Activated CD4-positive, alpha-beta T cell treated with anti-CD3 and anti-CD28 coated beads, Interleukin-2, amount 50 U/mL, for 1 hour (primary cell): ENCODE data around the gene YIPF1.
"Not testable (repeated sequence)": the region's sequence is repeated elsewhere in the genome, so short reads cannot be mapped to it uniquely, and the experiment has no call there.

Experiments used
- DNase-seq: peaks from one replicate; pipeline ENCODE4 v3.0.0-alpha.2; 2020

YIPF1 gene

DNA sequence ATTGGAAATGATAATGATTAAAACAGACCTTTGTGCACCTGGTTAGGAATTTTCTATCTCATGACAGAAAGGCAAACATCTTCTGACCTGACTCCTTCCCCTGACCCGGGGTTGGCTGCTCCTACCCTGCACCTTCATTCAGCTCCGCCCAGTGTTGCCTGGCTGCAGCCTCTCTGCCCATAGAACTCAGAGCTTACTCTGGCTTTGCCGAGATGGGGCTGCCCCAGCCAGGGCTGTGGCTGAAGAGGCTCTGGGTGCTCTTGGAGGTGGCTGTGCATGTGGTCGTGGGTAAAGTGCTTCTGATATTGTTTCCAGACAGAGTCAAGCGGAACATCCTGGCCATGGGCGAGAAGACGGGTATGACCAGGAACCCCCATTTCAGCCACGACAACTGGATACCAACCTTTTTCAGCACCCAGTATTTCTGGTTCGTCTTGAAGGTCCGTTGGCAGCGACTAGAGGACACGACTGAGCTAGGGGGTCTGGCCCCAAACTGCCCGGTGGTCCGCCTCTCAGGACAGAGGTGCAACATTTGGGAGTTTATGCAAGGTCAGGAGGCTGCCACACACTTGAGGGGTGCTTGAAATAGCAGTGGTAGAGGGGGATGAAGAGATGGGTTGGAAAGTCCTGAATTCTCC lies 4.5 kb upstream of the YIPF1 start, which contains the start of gene DIO1:
Gene DIO1, plus strand, starts transcription at position 189 of the 638 bp plus-strand sequence. Its CDS starts 24 bp downstream, at position 213.
- DNase-seq, result no peak

DNA sequence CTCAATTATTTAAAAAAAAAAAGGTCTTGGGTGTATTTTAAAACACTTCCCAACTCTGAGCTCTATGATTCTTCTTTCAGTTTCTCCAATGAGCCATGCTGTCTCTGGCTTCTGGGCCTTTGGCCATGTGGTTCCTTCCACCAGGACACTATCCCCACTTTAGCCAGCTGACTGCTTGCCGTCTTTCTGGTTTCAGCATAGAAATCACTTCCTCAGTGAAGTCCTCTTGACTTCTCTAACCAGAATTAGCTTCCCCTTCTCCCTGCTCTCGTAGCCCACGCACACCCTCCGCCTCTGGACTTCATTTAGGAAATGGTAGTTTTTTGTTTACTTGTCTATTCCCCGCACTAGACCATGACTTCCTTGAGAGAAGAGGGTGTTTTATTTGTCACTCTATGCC lies 3.3 kb upstream of the YIPF1 start:
- DNase-seq, result no peak

DNA sequence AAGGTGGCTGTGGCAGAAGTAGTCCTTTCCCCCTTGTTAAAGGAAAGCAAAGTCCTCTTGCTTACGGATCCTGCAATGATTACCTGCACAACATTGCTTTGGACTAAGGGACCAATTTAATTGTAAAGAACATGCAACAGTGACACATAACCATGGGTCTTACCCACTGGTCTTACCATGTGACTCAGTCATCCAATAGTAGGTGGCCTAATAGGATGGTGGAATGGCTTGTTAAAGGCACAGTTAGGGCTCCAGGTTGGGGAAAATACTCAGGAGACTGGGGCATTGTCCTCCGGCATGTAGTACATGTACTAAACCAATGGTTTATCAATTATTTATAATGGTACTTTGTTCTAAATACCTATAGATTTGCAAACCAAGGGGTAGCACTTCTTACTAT lies 2.1 kb upstream of the YIPF1 start:
- DNase-seq, result no peak

DNA sequence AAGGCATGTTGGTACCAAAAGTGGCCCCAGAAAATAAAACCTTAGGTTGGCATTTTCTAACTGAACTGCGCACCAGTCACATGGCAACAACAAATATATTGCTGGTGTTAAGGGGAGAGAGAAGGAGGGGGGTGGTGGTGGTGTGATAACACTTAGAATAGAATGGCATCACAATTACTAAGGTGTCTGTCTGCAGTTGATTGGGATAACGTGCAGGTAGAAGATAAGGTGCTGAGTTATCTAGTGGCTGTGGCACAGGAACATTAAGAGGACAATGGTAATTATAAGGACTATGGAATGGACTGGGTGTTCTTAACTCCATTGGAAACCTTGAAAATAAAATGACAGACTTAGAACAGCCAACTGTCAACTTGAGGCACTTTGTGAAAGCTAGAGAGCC lies 1.4 kb upstream of the YIPF1 start:
- no peak for DNase-seq

DNA sequence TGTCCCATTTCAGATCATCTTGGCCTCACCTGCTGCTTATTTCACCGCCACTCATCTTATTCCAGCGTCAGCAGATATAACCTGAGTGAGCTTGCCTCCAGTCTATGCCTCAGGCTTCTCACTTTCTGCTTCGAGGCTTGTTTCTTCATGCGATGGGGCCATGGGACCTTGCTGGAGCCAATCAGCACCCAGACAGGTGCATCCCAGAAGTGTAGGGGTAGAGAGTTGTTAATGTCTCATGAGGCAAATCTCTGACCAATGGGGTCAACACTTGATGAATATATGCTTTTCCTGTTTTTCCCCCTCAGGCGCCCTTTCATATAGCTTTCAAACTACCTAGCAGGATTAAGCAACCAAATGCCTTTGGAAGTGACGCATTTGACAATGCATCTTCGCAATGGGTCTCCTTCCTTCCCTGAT lies 935 bp upstream of the YIPF1 start:
- DNase-seq, result no peak

DNA sequence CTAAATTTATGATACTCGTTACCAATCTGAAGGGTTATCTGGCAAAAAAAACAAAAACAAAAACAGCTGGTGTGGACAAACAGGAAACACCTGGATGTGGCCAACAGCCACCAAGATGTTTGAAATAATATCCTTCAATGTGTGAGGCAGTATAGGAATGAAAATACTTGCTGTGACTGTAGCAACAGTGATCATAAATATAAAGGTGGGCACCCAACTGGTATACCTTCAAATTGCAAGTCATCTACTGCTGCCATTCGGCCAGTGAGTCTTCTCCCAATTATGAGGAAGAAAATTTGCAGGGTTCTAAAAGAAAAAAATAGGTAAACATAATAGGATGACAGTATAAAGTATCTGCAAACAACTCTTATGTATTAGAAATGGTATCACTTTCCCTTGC lies 916 bp downstream of the YIPF1 start:
- DNase-seq, result no peak

DNA sequence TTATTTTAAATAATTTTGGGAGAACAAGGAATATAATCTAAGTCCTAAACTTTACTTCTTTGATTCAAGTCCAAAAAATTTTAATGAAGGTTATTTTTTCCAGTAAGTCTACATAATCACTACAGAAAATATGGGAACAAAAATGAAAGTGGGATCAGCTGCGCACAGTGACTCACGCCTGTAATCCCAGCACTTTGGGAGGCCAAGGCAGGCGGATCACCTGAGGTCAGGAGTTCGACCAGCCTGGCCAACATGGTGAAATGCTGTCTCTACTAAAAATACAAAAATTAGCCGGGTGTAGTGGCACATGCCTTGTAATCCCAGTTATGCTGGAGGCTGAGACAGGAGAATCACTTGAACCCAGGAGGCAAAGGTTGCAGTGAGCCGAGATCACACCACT lies 6.0 kb downstream of the YIPF1 start:
- DNase-seq, result not testable (repeated sequence)

DNA sequence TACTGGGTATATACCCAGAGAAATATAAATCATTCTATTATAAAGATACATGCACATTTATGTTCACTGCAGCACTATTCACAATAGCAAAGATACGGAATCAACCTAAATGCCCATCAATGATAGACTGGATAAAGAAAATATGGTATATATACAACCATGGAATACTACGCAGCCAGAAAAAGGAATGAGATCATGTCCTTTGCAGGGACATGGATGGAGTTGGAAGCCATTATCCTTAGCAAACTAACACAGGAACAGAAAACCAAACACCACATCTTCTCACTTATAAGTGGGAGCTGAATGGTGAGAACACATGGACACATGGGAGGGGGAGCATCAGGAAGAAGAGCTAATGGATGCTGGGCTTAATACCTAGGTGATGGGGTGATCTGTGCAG lies 7.7 kb downstream of the YIPF1 start:
- DNase-seq, result not testable (repeated sequence)

DNA sequence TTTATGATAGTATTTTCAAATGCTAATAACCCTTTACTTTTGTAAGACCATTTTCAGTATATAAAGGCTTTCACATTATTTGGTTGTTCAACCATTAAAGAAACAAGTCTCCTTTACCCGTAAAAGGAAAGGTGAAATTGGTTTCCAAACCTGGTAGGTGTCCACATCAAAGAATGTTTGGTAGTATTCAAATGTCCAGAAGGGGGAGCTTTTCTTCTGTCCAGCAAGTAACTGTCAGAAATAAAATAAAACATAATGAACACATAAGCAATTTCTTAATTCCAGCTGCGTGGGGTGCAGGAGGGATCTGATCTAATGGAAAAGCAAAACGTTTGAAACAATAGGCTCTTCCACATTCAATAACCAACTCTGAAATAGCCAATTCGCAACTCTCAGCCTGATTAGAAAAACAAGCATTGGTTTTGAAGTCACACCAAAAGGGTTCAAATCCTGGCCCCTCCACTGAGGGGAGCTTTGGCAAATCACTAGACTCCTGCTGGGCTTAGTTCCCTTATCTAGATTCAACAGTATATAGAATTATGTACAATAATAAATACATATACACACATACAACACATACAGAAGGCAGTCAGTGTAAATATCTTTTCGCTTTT lies 11.0 kb downstream of the YIPF1 start:
- DNase-seq, result no peak

DNA sequence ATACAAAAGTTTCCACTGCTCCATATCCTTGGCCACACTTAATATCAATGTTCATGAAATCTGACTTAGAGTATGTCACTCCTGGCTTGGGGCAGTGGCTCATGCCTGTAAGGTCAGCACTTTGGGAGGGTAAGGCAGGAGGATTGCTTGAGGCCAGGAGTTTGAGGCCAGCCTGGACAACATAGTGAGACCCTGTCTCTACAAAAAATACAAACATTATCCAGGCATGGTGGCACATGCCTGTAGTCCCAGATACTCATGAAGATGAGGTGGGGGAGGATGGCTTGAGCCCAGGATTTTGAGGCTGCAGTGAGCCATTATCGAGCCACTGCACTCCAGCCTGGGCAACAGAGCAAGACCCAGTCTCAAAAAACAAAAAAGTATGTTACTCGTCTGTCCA lies 14.4 kb downstream of the YIPF1 start:
- DNase-seq, result not testable (repeated sequence)

DNA sequence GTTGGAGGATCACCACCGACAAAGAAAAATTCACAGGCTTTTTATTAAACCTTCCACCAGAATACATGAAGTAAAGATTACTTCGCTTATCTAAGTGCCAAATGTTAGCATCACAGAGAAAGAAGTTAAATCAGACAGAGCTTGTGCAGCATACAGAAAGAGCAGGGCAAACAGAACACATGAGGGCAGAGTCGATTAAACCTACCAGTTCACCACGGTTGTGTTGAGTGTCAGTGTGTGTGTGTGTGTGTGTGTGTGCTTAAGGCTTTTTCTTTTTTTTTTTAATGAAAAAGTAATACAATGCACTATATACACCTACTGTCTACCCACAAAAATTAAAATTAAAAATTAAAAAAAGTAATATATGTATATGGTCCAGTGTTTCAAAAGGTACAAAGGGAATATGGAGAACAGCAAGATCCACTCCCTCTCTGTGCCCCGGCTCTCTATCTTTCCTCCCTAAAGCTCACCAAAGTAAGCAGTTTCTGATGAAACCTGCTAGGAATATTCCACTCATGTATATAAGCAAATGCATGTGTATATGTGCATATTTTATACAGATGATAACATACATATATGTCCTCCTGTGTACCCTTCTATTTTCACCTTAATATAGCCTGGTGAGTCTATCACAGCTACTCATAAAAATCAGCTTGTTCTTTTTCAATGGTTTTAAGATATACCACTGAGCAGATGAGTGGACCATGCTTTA lies 17.7 kb downstream of the YIPF1 start:
- no peak for DNase-seq

DNA sequence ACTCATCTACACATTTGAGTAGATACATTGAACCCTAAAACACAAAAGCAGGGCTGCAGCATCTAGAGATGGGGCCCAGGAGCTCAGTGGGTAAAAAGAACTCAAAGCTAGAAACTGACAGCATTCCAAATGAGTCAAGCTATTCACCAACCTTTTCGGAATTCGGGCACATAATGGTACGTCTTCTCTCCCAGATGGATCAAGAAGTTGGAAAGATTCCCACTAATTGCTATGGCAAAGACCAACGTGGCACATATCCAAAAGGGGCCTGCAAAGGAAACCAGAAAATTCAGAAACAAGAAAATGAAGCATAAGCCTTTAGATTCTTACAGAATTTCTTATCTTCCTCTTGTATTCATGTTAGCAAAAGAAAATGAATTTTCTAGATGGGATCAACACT lies 18.4 kb downstream of the YIPF1 start:
- DNase-seq, result no peak

DNA sequence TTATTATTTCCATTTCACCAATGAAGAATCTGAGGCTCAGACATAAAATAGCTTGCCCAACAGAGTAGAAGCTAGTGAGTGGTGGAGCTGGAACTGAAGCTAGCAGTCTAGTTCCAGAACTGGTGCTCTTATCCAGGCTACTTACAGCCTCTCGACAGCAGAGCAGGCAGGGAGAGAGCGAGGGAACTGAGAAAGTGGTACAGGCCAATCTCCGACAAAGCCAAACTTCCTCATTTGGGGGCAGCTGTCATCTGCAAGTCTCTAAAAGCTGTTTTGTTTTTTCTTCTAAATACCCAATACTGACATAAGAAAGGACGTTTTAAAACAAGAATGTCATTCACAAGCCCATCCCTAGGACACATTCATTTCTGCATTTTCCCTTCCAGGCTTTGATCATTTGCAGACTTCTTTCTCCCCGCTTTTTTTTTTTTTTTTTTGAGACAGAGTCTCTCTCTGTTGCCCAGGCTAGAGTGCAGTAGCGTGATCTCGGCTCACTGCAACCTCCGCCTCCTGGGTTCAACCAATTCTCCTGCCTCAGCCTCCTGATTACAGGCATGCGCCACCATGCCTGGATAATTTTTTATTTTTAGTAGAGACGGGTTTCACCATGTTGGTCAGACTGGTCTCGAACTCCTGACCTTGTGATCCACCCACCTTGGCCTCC lies 20.0 kb downstream of the YIPF1 start:
- no peak for DNase-seq

DNA sequence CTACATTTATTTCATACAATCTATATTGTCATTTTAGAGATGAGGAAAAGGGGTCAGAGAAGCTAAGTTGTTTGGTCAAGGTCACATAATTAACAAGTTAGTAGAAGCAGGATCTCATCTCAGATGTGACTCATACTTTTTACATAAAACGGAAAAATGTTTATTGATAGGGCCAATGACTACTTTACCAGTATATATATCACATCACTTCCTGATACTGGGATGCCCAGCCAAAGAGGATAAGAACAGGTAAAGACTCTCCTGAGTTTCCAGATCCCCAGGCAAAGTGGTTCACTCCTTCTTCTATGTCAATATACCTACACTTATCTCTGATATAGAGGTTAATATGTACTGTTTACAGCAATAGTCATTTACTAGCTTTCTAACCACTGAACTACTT lies 21.0 kb downstream of the YIPF1 start:
- no peak for DNase-seq

DNA sequence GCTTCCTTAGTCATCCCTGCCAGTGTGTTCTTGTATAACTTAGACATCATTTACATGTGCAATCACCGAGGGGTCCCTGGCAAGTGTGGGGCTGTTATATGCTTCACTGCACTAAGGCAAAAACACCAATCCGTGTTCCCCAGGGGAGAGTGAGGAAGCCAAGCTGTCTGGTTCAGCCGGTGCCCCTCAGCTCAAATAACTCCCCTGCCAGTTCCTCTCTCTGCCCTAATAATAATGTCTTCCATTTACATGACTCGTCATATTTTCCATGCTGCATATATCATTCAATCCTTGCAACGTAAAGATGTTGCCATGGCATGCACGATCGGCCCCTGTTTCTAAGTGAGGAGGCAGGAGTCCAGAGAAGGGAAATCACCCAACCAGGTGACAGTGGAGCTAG lies 27.1 kb downstream of the YIPF1 start:
- no peak for DNase-seq

DNA sequence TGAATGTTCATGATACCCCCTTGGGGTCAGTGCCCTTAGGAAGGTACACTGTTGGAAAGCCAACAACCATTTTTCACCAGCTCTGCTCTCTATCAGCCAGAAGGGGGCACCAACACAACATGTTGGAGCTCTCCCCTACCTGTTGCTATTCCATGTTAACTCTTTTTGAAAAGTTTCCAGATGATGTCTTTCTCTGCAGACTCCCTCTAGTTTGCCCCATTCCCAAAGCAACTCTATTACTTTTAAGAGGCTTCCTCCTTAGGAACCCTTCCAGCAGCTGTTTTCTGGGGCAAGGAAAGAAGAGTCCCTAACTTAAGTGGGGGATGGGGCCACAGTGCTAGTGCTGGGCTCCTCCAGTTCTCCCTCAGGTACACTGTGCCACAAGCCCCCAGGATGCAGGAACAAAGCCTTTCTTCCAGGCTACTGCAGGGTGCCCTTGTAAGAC lies 28.6 kb downstream of the YIPF1 start:
- DNase-seq, result peak; percentile 31

DNA sequence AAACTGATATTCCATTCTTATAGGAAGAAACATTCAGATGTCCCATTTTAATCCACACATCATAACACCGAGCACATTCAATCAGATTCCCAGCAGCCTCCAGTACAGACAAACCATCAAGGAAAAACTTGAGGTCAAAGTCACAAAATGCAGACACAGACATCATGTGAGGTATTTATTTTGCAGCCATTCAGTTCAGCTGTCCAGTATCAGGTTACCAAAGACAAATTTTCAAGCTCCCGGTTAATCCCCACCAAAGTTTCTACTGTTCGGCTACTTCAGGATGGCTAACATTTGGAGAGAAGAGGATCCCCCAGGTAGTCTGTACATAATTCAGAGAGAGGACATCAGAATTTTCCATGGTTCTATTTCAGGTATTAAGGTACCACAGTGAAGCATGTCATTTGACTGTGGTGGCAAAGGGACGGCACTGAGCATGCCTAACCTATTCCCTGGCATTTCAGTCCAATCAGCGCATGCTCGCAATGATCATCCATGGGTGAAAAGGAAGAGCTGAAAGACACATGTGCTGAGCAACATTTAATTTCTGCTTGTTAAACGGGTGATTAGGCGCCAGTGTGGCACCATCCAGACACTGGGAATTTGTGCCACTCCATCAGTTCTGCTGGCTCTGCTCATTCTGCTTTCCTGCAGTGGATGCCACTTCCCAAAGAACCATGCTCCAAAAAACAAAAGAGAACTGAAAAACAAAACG lies 37.9 kb downstream of the YIPF1 start:
- no peak for DNase-seq

DNA sequence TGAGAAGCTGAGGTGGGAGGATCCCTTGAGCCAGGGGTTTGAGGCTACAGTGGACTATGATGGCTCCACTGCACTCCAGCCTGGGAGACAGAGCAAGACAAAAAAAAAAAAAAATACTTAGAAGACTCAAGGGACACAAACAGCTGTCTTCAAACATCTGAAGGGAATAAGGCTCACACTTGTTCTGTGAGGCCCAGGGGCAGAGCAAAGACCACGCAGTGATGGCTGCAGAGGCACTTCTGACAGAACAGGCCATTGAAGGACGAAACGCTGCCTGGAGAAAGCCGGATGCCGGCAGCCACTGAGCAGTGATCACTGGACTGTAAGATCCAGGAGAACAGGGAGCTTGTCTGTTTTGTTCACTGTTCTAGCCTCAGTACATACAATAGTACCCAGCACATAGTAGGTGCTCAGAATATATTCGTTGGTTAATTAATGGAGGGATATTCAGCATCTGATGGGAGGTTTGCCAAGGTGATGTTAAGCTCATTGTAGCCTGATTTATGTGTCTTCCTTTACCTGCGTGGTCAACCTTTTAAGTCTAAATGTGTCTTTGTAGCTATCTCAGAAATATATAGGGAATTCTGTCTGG lies 39.4 kb downstream of the YIPF1 start:
- no peak for DNase-seq

DNA sequence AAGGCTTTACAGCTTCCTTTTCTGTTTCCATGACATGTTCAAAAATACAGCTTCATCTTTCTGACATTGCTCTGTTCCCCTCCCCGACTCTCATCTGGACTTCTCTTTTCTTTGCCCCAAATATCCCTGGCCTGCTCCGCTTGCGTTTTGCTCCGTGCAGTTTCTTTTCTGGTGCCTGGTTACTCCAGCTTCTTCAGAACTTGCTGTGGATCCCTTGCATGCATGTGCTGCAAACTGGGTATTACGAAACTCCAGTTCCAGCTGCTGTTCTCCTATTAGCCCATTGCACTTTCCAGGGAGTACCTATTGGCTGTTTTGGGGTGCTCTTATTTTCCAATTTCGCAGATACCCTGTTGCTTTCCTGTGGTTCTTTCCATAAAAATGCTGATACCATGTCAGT lies 41.6 kb downstream of the YIPF1 start:
- DNase-seq, result no peak

DNA sequence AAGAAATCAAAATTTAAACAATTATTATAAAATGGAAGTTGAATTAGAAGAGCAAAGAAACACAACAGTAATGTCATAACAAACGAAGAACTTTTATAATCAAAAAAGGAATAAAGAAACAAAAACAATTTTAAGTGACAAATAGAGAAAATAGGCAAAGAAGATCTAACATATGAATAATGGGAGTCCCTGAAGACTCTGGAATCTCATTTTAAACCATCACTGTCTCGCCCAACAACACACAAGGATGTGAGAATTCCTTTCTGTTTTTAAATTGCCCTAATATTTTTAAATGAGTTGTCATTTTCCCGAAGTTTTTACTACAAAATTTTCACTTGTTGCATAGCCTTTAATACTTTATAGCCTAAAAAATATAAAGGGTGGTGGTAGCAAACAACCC lies 47.2 kb downstream of the YIPF1 start:
- no peak for DNase-seq

DNA sequence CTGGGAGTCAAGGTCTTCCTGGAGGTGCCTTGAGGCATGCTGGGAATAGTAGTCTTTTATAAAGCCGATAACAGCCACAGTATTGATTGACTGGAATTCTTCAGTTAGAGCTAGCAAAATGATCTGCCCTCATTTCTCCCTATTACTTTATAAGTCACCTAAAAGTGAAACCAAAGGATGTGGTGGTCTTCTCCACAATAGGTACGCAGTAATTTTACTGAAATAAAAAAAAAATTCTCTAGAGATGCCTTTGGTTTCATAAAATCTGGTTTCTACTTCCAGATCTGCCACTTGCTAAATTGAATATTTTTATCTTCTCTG lies 51.0 kb downstream of the YIPF1 start:
- no peak for DNase-seq

DNA sequence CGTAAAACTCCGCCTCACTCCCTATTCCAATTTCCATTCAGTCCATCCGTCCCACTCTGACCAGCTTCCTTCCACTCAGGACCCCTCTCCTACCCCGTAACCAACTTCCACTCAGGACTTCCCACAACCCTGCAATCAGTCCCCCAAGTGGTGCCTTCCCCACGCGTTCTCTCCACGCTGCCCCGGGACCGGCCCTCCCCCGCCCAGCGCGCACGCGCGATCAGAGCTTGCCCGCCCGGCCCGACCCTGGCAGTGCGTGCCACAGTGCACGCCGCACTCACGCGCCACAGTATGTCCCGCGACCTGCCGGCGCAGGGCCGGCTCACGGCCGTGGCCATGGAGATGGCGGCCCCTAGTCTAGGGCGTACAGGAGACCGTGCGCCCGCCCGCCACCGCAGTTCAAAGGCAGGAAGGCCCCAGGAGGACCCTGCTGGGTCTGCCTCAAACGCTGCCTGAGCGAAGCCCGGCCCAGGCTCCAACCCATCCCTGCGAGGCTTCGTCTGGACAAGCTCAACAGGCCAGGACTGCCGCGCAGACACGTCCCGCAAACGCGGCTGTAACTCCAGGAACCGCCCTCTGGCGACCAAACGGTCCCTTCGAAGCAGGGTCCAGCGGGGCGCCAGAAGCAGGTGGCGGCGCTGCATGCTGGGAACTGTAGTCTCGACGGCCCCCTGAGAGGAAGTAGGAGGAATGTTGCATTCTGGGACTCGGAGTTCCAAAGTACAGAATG lies 51.5 kb downstream of the YIPF1 start, which contains the start of gene NDC1:
Gene NDC1, minus strand, starts transcription at position 373 of the 730 bp plus-strand sequence. Its CDS starts 35 bp downstream, at position 338.
- DNase-seq, result peak; percentile 83
